Endodermal cell (in vitro differentiated cells): ENCODE measurements around the gene MYLK2. TPM values are rescaled to one million over a fixed set of nuclear protein-coding genes. Genes with fewer than 3 reads are reported as not detected.
A peak's percentile ranks its signal among the peaks of the same experiment; 100 is the strongest.

Experiments
- DNase-seq: peaks from one replicate; pipeline ENCODE4 v3.0.0-alpha.2; 2017
- H3K27ac ChIP-seq: 2 replicates; pipeline ENCODE4 v1.5.1; 2013; ENCODE audit warnings: mild to moderate bottlenecking, low read depth, low read length, moderate library complexity
- H3K27me3 ChIP-seq: 2 replicates; pipeline ENCODE4 v1.6.1; 2013; ENCODE audit warnings: mild to moderate bottlenecking, low read length, moderate library complexity; ENCODE audit not compliant: insufficient read depth, control insufficient read depth, poor library complexity, severe bottlenecking
- H3K36me3 ChIP-seq: 2 replicates; pipeline ENCODE4 v1.7.0; 2013; ENCODE audit warnings: mild to moderate bottlenecking, low read length, moderate library complexity; ENCODE audit not compliant: control insufficient read depth, insufficient read depth
- H3K4me1 ChIP-seq: one replicate; pipeline ENCODE4 v1.7.0; 2013; ENCODE audit warnings: low read length; ENCODE audit not compliant: control insufficient read depth, insufficient read depth
- H3K4me3 ChIP-seq: 2 replicates; pipeline ENCODE4 v1.5.1; 2013; ENCODE audit warnings: mild to moderate bottlenecking, low read length, moderate library complexity
- H3K9ac ChIP-seq: 2 replicates; pipeline ENCODE4 v1.6.1; 2013; ENCODE audit warnings: mild to moderate bottlenecking, low read length, moderate library complexity; ENCODE audit not compliant: poor library complexity, severe bottlenecking; ENCODE audit errors: extremely low read depth
- H3K9me3 ChIP-seq: 2 replicates; pipeline ENCODE4 v1.6.1; 2013; ENCODE audit warnings: mild to moderate bottlenecking, low read length, moderate library complexity; ENCODE audit not compliant: control insufficient read depth
- H3K27ac Mint-ChIP-seq: 2 replicates; pipeline ENCODE4 v1.8.0; 2020; ENCODE audit warnings: mixed read lengths
- H3K27me3 Mint-ChIP-seq: 2 replicates; pipeline ENCODE4 v1.8.0; 2021; ENCODE audit warnings: mild to moderate bottlenecking, mixed read lengths; ENCODE audit not compliant: insufficient read depth
- H3K36me3 Mint-ChIP-seq: 2 replicates; pipeline ENCODE4 v1.8.0; 2020; ENCODE audit warnings: low read depth, mixed read lengths
- H3K4me1 Mint-ChIP-seq: 2 replicates; pipeline ENCODE4 v1.8.0; 2020; ENCODE audit warnings: mixed read lengths
- H3K4me3 Mint-ChIP-seq: 2 replicates; pipeline ENCODE4 v1.8.0; 2020; ENCODE audit warnings: mild to moderate bottlenecking, moderate library complexity, mixed read lengths
- H3K9me3 Mint-ChIP-seq: 2 replicates; pipeline ENCODE4 v1.8.0; 2020; ENCODE audit warnings: mild to moderate bottlenecking, mixed read lengths
- WGBS, 2 experiments: methylation state at CpG; one replicate each; pipeline versions ENCODE4 v1.1.5 to v1.1.7; 2013; ENCODE audit warnings: missing lambda C conversion rate in 2 of 2, mixed read lengths in 1 of 2; ENCODE audit not compliant: insufficient coverage in 1 of 2, insufficient read length in 1 of 2; 5-methylcytosine and 5-hydroxymethylcytosine counted together
- total RNA-seq, 2 donors: library from RNA; stranded (reverse); fragmentation: NEBNext Ultra II Directional in 1 of 2; extraction: Animal tissue kit (Norgen Biotek cat#: 25700) in 1 of 2; gene quantifications; 2 replicates in 1 of 2; 3 replicates in 1 of 2; pipeline ENCODE4 v1.2.1, GENCODE V29; 2021
- TF ChIP-seq, protein P1 (sequence below): fragments of 200-600 bp; sonication (generic); conservative IDR thresholded peaks from 2 replicates; pipeline ENCODE4 v1.5.0; 2021; ENCODE audit warnings: antibody characterized with exemption, mild to moderate bottlenecking

Gene MYLK2
- total RNA-seq, 2 donors from 2014 or later = 0.20 to 0.29 TPM

DNA sequence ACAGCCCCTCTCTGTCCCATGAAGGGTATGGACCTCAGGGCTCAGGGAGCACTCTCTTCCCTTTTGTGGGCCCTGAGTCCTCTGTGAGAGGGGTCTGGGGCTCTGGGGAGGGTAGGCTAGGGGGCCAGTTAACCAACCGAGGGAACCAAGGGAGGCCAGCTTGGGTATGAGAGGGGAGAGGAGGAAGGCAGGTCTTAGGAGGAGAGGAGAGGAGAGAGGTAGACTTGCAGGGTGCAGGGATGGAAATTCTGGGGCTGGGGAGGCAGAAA, 50.5 kb downstream of the MYLK2 start:
- Mint-ChIP-seq H3K27ac (no peak overlapping the region), H3K9me3 (no peaks in the 10 kb centered on the region), H3K4me3 (peak overlapping the region; percentile 72), H3K36me3 (no peaks in the 10 kb centered on the region), H3K4me1 (peaks cover 8% of the 10 kb centered on the region), H3K27me3 (peaks cover 72% of the 10 kb centered on the region)
- peaks cover 42% of the 10 kb centered on the region for H3K27me3 ChIP-seq
- no peaks in the 10 kb centered on the region for H3K4me1 ChIP-seq
- H3K4me3 ChIP-seq = peak overlapping the region; percentile 83
- H3K9ac ChIP-seq = peak overlapping the region; percentile 49
- no peaks in the 10 kb centered on the region for H3K9me3 ChIP-seq
- 30% methylated on average over 1 of the region's 1 CpG; no CpG with 5 or more reads in 1 of the 2 experiments for WGBS, 2 experiments
- H3K27ac ChIP-seq = no peak overlapping the region
- H3K36me3 ChIP-seq = no peaks in the 10 kb centered on the region
- TF ChIP-seq, protein P1, sequence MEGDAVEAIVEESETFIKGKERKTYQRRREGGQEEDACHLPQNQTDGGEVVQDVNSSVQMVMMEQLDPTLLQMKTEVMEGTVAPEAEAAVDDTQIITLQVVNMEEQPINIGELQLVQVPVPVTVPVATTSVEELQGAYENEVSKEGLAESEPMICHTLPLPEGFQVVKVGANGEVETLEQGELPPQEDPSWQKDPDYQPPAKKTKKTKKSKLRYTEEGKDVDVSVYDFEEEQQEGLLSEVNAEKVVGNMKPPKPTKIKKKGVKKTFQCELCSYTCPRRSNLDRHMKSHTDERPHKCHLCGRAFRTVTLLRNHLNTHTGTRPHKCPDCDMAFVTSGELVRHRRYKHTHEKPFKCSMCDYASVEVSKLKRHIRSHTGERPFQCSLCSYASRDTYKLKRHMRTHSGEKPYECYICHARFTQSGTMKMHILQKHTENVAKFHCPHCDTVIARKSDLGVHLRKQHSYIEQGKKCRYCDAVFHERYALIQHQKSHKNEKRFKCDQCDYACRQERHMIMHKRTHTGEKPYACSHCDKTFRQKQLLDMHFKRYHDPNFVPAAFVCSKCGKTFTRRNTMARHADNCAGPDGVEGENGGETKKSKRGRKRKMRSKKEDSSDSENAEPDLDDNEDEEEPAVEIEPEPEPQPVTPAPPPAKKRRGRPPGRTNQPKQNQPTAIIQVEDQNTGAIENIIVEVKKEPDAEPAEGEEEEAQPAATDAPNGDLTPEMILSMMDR = no peak
- DNase-seq = no peak

DNA sequence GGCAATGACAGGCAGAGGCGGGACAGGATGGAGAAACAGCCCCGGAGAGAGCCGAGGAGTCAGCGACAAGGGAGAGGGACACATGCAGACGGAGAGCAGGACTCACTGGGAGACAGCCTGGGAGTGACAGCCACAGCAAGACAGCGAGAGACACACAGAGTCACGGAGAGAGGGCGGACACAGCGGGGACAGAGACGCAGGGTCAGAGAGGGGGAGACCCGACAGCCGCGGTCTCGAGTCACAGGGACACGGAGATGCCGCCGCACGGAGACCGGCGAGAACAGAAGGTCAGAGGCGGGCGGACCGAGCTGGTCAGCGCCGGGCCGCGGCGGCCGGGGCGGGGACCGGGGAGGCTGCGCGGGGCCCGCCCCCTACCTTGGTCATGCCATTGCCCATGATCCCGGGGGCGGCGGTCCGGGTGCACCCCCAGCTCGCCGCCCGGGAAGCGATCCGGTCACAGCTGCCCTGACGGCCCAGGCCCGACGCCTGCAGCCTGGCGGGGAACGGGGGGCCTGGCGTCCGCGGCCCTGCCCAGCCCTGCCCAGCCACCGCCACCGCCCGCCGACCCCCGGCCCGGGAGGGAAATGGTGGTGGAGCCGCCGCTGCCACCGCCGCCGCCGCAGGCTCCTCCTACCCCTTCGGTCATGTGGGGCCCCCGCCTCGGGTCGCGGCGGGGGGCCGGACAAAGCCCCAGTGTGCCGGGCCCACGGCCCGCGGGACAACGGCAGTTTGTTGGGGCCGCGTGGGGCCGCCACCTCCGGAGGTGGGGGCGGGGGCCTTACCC, 51.0 kb downstream of the MYLK2 start, which contains the start of the genes DUSP15 and TTLL9:
Gene DUSP15 (minus strand): TSS at position 586 of the 784 bp plus-strand sequence. CDS start 190 bp downstream, at position 396.
Gene TTLL9 (plus strand): TSS at position 693 of the 784 bp plus-strand sequence. CDS start 493 bp downstream, outside the sequence.
- no peaks in the 10 kb centered on the region for H3K36me3 ChIP-seq
- 1% methylated on average over 36 to 80 of the region's 80 CpGs for WGBS, 2 experiments
- no peaks in the 10 kb centered on the region for H3K4me1 ChIP-seq
- H3K9me3 Mint-ChIP-seq = no peaks in the 10 kb centered on the region
- H3K4me1 Mint-ChIP-seq = peaks cover 8% of the 10 kb centered on the region
- no peaks in the 10 kb centered on the region for H3K36me3 Mint-ChIP-seq
- no peak within 1 kb of the TSS for H3K27ac Mint-ChIP-seq
- peaks cover 42% of the 10 kb centered on the region for H3K27me3 ChIP-seq
- no peak within 1 kb of the TSS for H3K27ac ChIP-seq
- peak; percentile 78 for DNase-seq
- peaks cover 75% of the 10 kb centered on the region for H3K27me3 Mint-ChIP-seq
- H3K4me3 ChIP-seq = peak within 1 kb of the TSS; percentile 83
- H3K9ac ChIP-seq = peak within 1 kb of the TSS; percentile 49
- no peaks in the 10 kb centered on the region for H3K9me3 ChIP-seq
- TF ChIP-seq, protein P1 = no peak
- H3K4me3 Mint-ChIP-seq = peak within 1 kb of the TSS; percentile 72

DNA sequence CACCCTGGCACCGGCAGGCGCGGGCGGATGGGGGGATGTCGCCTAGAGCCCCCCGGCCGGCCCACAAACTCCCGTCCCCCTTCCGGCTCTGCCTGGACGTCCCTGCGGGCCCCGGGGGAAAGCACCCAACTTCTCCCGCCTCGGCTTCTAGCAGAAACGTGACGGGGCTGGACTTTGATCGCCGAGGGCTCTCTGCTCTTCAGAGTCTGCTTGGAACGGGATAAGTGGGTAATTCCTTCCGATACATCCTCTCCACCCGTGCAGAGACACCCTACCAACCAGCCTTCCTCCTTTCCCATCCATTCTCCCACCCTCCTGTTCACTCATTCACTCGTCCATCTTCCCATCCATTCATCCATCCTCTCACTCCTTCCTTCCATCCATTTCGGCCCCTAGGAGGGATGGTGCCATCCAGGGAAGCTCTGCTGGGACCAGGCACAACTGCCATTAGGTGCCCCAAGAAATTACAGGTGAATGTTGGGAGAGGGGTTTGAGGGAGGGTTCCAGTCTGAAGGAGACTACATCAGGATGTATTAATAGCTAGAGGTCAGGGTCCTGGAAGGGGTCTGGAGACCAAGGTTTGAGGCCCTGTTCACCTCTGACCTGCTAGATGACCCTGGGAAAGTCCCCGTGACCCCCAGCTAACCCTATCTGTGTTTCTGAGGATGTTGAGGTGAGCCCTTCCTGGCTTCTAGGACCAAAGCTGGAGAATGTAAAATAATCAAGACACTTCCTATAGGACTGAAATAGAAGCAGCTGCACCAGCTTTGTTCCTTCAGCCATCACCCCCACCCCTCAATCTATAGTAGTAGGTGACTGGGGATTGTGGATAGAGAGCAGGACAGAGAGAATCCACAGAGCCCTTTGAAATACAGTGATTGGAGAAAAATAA, 51.8 kb downstream of the MYLK2 start:
- H3K9me3 Mint-ChIP-seq = no peaks in the 10 kb centered on the region
- Histone ChIP-seq H3K4me3 (peak overlapping the region; percentile 83), H3K27ac (no peak overlapping the region), H3K36me3 (no peaks in the 10 kb centered on the region), H3K9me3 (no peaks in the 10 kb centered on the region), H3K4me1 (no peaks in the 10 kb centered on the region), H3K9ac (peak overlapping the region; percentile 49), H3K27me3 (peaks cover 42% of the 10 kb centered on the region)
- H3K36me3 Mint-ChIP-seq = no peaks in the 10 kb centered on the region
- H3K27ac Mint-ChIP-seq = no peak overlapping the region
- 16 to 25% methylated on average over 10 to 24 of the region's 24 CpGs for WGBS, 2 experiments
- H3K4me1 Mint-ChIP-seq = peaks cover 8% of the 10 kb centered on the region
- peak overlapping the region; percentile 72 for H3K4me3 Mint-ChIP-seq
- peaks cover 75% of the 10 kb centered on the region for H3K27me3 Mint-ChIP-seq
- peak; percentile 58 for DNase-seq
- TF ChIP-seq, protein P1 = no peak
